Activated CD8-positive, alpha-beta memory T cell treated with anti-CD3 and anti-CD28 coated beads, Interleukin-2, amount 10 ng/mL, durations not matched to agents 7 days and 5 days (primary cell): ENCODE results near the gene HSD17B14. TPM values are rescaled to one million over a fixed set of nuclear protein-coding genes. Genes with fewer than 3 reads are reported as not detected.
A peak's percentile ranks its signal among the peaks of the same experiment; 100 is the strongest.
"Not testable (repeated sequence)": the region's sequence is repeated elsewhere in the genome, so short reads cannot be mapped to it uniquely, and the experiment has no call there.

ENCODE experiments used
- ATAC-seq: fragments of 150-1000 bp; cut with Tn5 transposase; one replicate; pipeline ENCODE4 v1.10.0; 2021; ENCODE audit warnings: moderate library complexity
- CTCF ChIA-PET: fragments of 350-600 bp; sonication (Branson Sonifier 250); formaldehyde crosslinking; loops from one replicate; lab custom pipeline; 2021; ENCODE audit warnings: antibody characterized with exemption; lab: Charles Lee
- DNase-seq: peaks from one replicate; pipeline ENCODE4 v3.0.0-alpha.2; 2020
- H3K27ac Mint-ChIP-seq: one replicate; pipeline ENCODE4 v1.8.0; 2021; ENCODE audit warnings: mild to moderate bottlenecking, mixed read lengths
- H3K27me3 Mint-ChIP-seq: one replicate; pipeline ENCODE4 v1.8.0; 2021; ENCODE audit warnings: mixed read lengths
- H3K36me3 Mint-ChIP-seq: one replicate; pipeline ENCODE4 v1.8.0; 2021; ENCODE audit warnings: mild to moderate bottlenecking, mixed read lengths
- H3K4me1 Mint-ChIP-seq: one replicate; pipeline ENCODE4 v1.8.0; 2021; ENCODE audit warnings: mixed read lengths
- H3K4me3 Mint-ChIP-seq: one replicate; pipeline ENCODE4 v1.8.0; 2021; ENCODE audit warnings: mild to moderate bottlenecking, moderate library complexity, mixed read lengths
- H3K9me3 Mint-ChIP-seq: one replicate; pipeline ENCODE4 v1.8.0; 2022; ENCODE audit warnings: low read depth, mixed read lengths
- total RNA-seq, 2 experiments: library from RNA; stranded (reverse); gene quantifications; one replicate each; pipeline ENCODE4 v1.2.3, GENCODE V29; 2021

The HSD17B14 gene
- total RNA-seq, 2 experiments from 2014 or later: 0.38 to 0.59 TPM

GRCh38 chr19:48798937-48799336 is 37.4 kb downstream of the HSD17B14 start:
- H3K36me3 Mint-ChIP-seq: no peaks in the 10 kb centered on the region
- CTCF ChIA-PET: interaction anchor here (1.0 to 7.4 kb wide), 3 partner anchors 11 to 45 kb away, joined by 4 to 106 read pairs (median 7); no protein-coding TSS in a partner anchor
- H3K4me1 Mint-ChIP-seq: peaks cover 13% of the 10 kb centered on the region
- H3K4me3 Mint-ChIP-seq: no peak overlapping the region
- H3K9me3 Mint-ChIP-seq: no peaks in the 10 kb centered on the region
- H3K27me3 Mint-ChIP-seq: no peaks in the 10 kb centered on the region
- ATAC-seq (no peak), DNase-seq (no peak)
- no peak overlapping the region for H3K27ac Mint-ChIP-seq

GRCh38 chr19:48797103-48797502 is 39.2 kb downstream of the HSD17B14 start:
- ATAC-seq: no peak
- no peak overlapping the region for H3K4me3 Mint-ChIP-seq
- no peaks in the 10 kb centered on the region for H3K27me3 Mint-ChIP-seq
- H3K4me1 Mint-ChIP-seq: peaks cover 13% of the 10 kb centered on the region
- H3K9me3 Mint-ChIP-seq: no peaks in the 10 kb centered on the region
- no peaks in the 10 kb centered on the region for H3K36me3 Mint-ChIP-seq
- CTCF ChIA-PET: interaction anchor here (5.1 to 7.4 kb wide), 2 partner anchors 11 to 47 kb away, joined by 35 to 106 read pairs; no protein-coding TSS in a partner anchor
- DNase-seq: no peak
- no peak overlapping the region for H3K27ac Mint-ChIP-seq

GRCh38 chr19:48796298-48797083 is 39.8 kb downstream of the HSD17B14 start:
- CTCF ChIA-PET: interaction anchor here (1.1 to 7.4 kb wide), 12 partner anchors 8 to 175 kb away, joined by 3 to 106 read pairs (median 10); partner anchors contain the start of genes BCAT2, HSD17B14, NUCB1 and PPP1R15A
- Mint-ChIP-seq H3K4me1 (peaks cover 13% of the 10 kb centered on the region), H3K36me3 (no peaks in the 10 kb centered on the region), H3K27ac (no peak overlapping the region), H3K27me3 (no peaks in the 10 kb centered on the region), H3K4me3 (no peak overlapping the region), H3K9me3 (no peaks in the 10 kb centered on the region)
- ATAC-seq (no peak), DNase-seq (no peak)

- Mint-ChIP-seq H3K36me3 (no peaks in the 10 kb centered on the region), H3K4me3 (peak overlapping the region; percentile 82), H3K9me3 (no peaks in the 10 kb centered on the region), H3K27ac (peak overlapping the region; percentile 82), H3K4me1 (peaks cover 13% of the 10 kb centered on the region), H3K27me3 (no peaks in the 10 kb centered on the region)
- DNase-seq (no peak), ATAC-seq (no peak)
- CTCF ChIA-PET: interaction anchor here (0.5 to 7.4 kb wide), 41 partner anchors 7 to 1312 kb away, joined by 3 to 106 read pairs (median 5); partner anchors contain the start of genes BAX, BCAT2, CA11 and CGB2
Observed at GRCh38 chr19:48795685-48796070, 40.6 kb downstream of the HSD17B14 start.

- no peaks in the 10 kb centered on the region for H3K36me3 Mint-ChIP-seq
- H3K4me3 Mint-ChIP-seq: peak overlapping the region; percentile 82
- no peaks in the 10 kb centered on the region for H3K9me3 Mint-ChIP-seq
- ATAC-seq: peak; percentile 99
- DNase-seq: peak; percentile 92
- CTCF ChIA-PET: interaction anchor here (0.5 to 7.4 kb wide), 41 partner anchors 8 to 1312 kb away, joined by 3 to 106 read pairs (median 5); partner anchors contain the start of genes BAX, BCAT2, CA11 and CGB2
- no peaks in the 10 kb centered on the region for H3K27me3 Mint-ChIP-seq
- peak overlapping the region; percentile 82 for H3K27ac Mint-ChIP-seq
- H3K4me1 Mint-ChIP-seq: peaks cover 11% of the 10 kb centered on the region
Observed at GRCh38 chr19:48795055-48795684, 41.1 kb downstream of the HSD17B14 start.

- no peaks in the 10 kb centered on the region for H3K27me3 Mint-ChIP-seq
- CTCF ChIA-PET: interaction anchor here (0.7 to 7.4 kb wide), 13 partner anchors 8 to 177 kb away, joined by 3 to 106 read pairs (median 6); partner anchors contain the start of genes BCAT2, CA11 and HSD17B14
- ATAC-seq: no peak
- H3K27ac Mint-ChIP-seq: no peak overlapping the region
- H3K9me3 Mint-ChIP-seq: no peaks in the 10 kb centered on the region
- no peak for DNase-seq
- peaks cover 9% of the 10 kb centered on the region for H3K4me1 Mint-ChIP-seq
- no peaks in the 10 kb centered on the region for H3K36me3 Mint-ChIP-seq
- H3K4me3 Mint-ChIP-seq: peak overlapping the region; percentile 82
Observed at GRCh38 chr19:48794291-48794690, 42.0 kb downstream of the HSD17B14 start.

- ATAC-seq: no peak
- H3K4me1 Mint-ChIP-seq: peaks cover 4% of the 10 kb centered on the region
- no peak overlapping the region for H3K4me3 Mint-ChIP-seq
- CTCF ChIA-PET: interaction anchor here (3.3 to 7.4 kb wide), 4 partner anchors 17 to 178 kb away, joined by 28 to 106 read pairs (median 78); partner anchors contain the start of genes BCAT2 and HSD17B14
- no peaks in the 10 kb centered on the region for H3K9me3 Mint-ChIP-seq
- H3K27me3 Mint-ChIP-seq: no peaks in the 10 kb centered on the region
- H3K27ac Mint-ChIP-seq: no peak overlapping the region
- no peak for DNase-seq
- no peaks in the 10 kb centered on the region for H3K36me3 Mint-ChIP-seq
Observed at GRCh38 chr19:48793271-48793670, 43.0 kb downstream of the HSD17B14 start.

GRCh38 chr19:48787331-48787730 is 49.0 kb downstream of the HSD17B14 start:
- not testable (repeated sequence) for H3K27ac Mint-ChIP-seq, H3K36me3 Mint-ChIP-seq, DNase-seq, H3K9me3 Mint-ChIP-seq, ATAC-seq, H3K4me1 Mint-ChIP-seq, H3K4me3 Mint-ChIP-seq
- peaks cover 18% of the 10 kb centered on the region for H3K27me3 Mint-ChIP-seq
- CTCF ChIA-PET: interaction anchor here (0.6 to 9.9 kb wide), 29 partner anchors 9 to 438 kb away, joined by 3 to 124 read pairs (median 4); partner anchors contain the start of genes BCAT2, CA11, HSD17B14 and IZUMO1

GRCh38 chr19:48786422-48786821 is 49.9 kb downstream of the HSD17B14 start:
- CTCF ChIA-PET: interaction anchor here (2.2 to 9.9 kb wide), 5 partner anchors 10 to 184 kb away, joined by 6 to 124 read pairs (median 35); partner anchors contain the start of genes CA11 and HSD17B14
- ATAC-seq, H3K9me3 Mint-ChIP-seq: not testable (repeated sequence)

GRCh38 chr19:48784527-48784926 is 51.8 kb downstream of the HSD17B14 start:
- CTCF ChIA-PET: interaction anchor here (1.1 to 9.9 kb wide), 3 partner anchors 12 to 186 kb away, joined by 3 to 124 read pairs (median 35); no protein-coding TSS in a partner anchor
- H3K9me3 Mint-ChIP-seq: no peaks in the 10 kb centered on the region
- DNase-seq (no peak), ATAC-seq (no peak)
- H3K27ac Mint-ChIP-seq: no peak overlapping the region
- H3K36me3 Mint-ChIP-seq: no peaks in the 10 kb centered on the region
- H3K4me3 Mint-ChIP-seq: no peak overlapping the region
- peaks cover 26% of the 10 kb centered on the region for H3K27me3 Mint-ChIP-seq
- peaks cover 6% of the 10 kb centered on the region for H3K4me1 Mint-ChIP-seq

More at GRCh38 chr19:48786422-48786821, 49.9 kb downstream of the HSD17B14 start:
- not testable (repeated sequence) for H3K27ac Mint-ChIP-seq, H3K4me1 Mint-ChIP-seq, DNase-seq, H3K4me3 Mint-ChIP-seq, H3K36me3 Mint-ChIP-seq
- peaks cover 22% of the 10 kb centered on the region for H3K27me3 Mint-ChIP-seq

- H3K4me1 Mint-ChIP-seq: peaks cover 6% of the 10 kb centered on the region
- CTCF ChIA-PET: interaction anchor here (0.7 to 9.9 kb wide), 3 partner anchors 48 to 63 kb away, joined by 3 to 124 read pairs (median 7); no protein-coding TSS in a partner anchor
- H3K27me3 Mint-ChIP-seq: peaks cover 25% of the 10 kb centered on the region
- no peaks in the 10 kb centered on the region for H3K9me3 Mint-ChIP-seq
- ATAC-seq (no peak), DNase-seq (no peak)
- no peak overlapping the region for H3K4me3 Mint-ChIP-seq
- H3K36me3 Mint-ChIP-seq: no peaks in the 10 kb centered on the region
- no peak overlapping the region for H3K27ac Mint-ChIP-seq
Observed at GRCh38 chr19:48780631-48781391, 55.5 kb downstream of the HSD17B14 start.

GRCh38 chr19:48779636-48780035 is 56.7 kb downstream of the HSD17B14 start:
- CTCF ChIA-PET: interaction anchor here (0.6 to 1.7 kb wide), 7 partner anchors 9 to 478 kb away, joined by 3 to 8 read pairs (median 3); partner anchors contain the start of gene HSD17B14
- no peak overlapping the region for H3K4me3 Mint-ChIP-seq
- DNase-seq (no peak), ATAC-seq (no peak)
- peaks cover 6% of the 10 kb centered on the region for H3K4me1 Mint-ChIP-seq
- H3K27ac Mint-ChIP-seq: no peak overlapping the region
- H3K27me3 Mint-ChIP-seq: peaks cover 14% of the 10 kb centered on the region
- no peaks in the 10 kb centered on the region for H3K9me3 Mint-ChIP-seq
- H3K36me3 Mint-ChIP-seq: no peaks in the 10 kb centered on the region
